PC-3 (cell line): ENCODE results near the gene CAB39L. TPM values are rescaled to one million over a fixed set of nuclear protein-coding genes. Genes with fewer than 3 reads are reported as not detected.

Experiments
- ATAC-seq: fragments of 200-7000 bp; cut with Tn5 transposase; 2 replicates; pipeline ENCODE4 v1.9.1; 2020; ENCODE audit warnings: mild to moderate bottlenecking, moderate library complexity
- BruUV-seq: library from RNA; stranded (reverse); fragments of 400-500 nt; replicated peaks from 2 replicates; lab custom pipeline; 2021; lab: Mats Ljungman, UMichigan
- CTCF ChIA-PET: fragments of 300-600 bp; sonication (Branson Sonifier 250); formaldehyde crosslinking; loops from one replicate; lab custom pipeline; 2022; ENCODE audit warnings: antibody characterized with exemption; lab: Charles Lee
- POLR2A ChIA-PET: fragments of 300-600 bp; sonication (Branson Sonifier 250); formaldehyde crosslinking; loops from one replicate; lab custom pipeline; 2022; ENCODE audit warnings: antibody characterized with exemption; ENCODE audit not compliant: unreplicated experiment; lab: Charles Lee
- DNase-seq: peaks from one replicate; pipeline ENCODE4 v3.0.0-alpha.2; 2015
- H2AFZ ChIP-seq: fragments of 300-600 bp; sonication (generic); 2 replicates; pipeline ENCODE4 v1.6.0; 2016; ENCODE audit warnings: antibody characterized with exemption, low read length
- H3F3A ChIP-seq: fragments of 300-600 bp; sonication (generic); one replicate; pipeline ENCODE4 v1.6.0; 2017; ENCODE audit warnings: antibody characterized with exemption, low read length, control low read depth, mild to moderate bottlenecking; ENCODE audit not compliant: unreplicated experiment
- H3K27ac ChIP-seq: fragments of 300-600 bp; sonication (generic); 2 replicates; pipeline ENCODE4 v1.5.1; 2016; ENCODE audit warnings: mild to moderate bottlenecking, low read length
- H3K27me3 ChIP-seq: fragments of 300-600 bp; sonication (generic); 2 replicates; pipeline ENCODE4 v1.6.1; 2016; ENCODE audit warnings: low read length, mixed read lengths
- H3K36me3 ChIP-seq: fragments of 300-600 bp; sonication (generic); 2 replicates; pipeline ENCODE4 v1.6.1; 2016; ENCODE audit warnings: low read depth, mixed run types, low read length, mixed read lengths
- H3K4me1 ChIP-seq: fragments of 300-600 bp; sonication (generic); 2 replicates; pipeline ENCODE4 v1.5.1; 2016; ENCODE audit warnings: low read length; ENCODE audit not compliant: insufficient read depth
- H3K4me2 ChIP-seq: fragments of 300-600 bp; sonication (generic); 2 replicates; pipeline ENCODE4 v1.6.0; 2016; ENCODE audit warnings: low read length
- H3K4me3 ChIP-seq: fragments of 300-600 bp; sonication (generic); 2 replicates; pipeline ENCODE4 v1.5.1; 2016; ENCODE audit warnings: mild to moderate bottlenecking, low read length, mixed read lengths
- H3K79me2 ChIP-seq: fragments of 300-600 bp; sonication (generic); 2 replicates; pipeline ENCODE4 v1.6.1; 2017; ENCODE audit warnings: low read length, mixed read lengths
- H3K9ac ChIP-seq: fragments of 300-600 bp; sonication (generic); 2 replicates; pipeline ENCODE4 v1.6.0; 2016; ENCODE audit warnings: mild to moderate bottlenecking, low read length
- H3K9me2 ChIP-seq: fragments of 300-600 bp; sonication (generic); replicated peaks from 2 replicates; pipeline ENCODE4 v1.6.1; 2016; ENCODE audit warnings: mixed run types, low read length, mixed read lengths
- H3K9me3 ChIP-seq: fragments of 300-600 bp; sonication (generic); 2 replicates; pipeline ENCODE4 v1.6.1; 2016; ENCODE audit warnings: low read length, mixed read lengths
- H4K20me1 ChIP-seq: fragments of 300-600 bp; sonication (generic); 2 replicates; pipeline ENCODE4 v1.6.1; 2016; ENCODE audit warnings: low read length, mixed read lengths
- EZH2 ChIP-seq: fragments of 300-600 bp; sonication (generic); IDR thresholded peaks from one replicate; pipeline ENCODE4 v1.6.1; 2017; ENCODE audit warnings: antibody characterized with exemption, mild to moderate bottlenecking, low read length; ENCODE audit not compliant: unreplicated experiment
- EZH2phosphoT487 ChIP-seq: fragments of 300-600 bp; sonication (generic); IDR thresholded peaks from 2 replicates; pipeline ENCODE4 v1.6.1; 2018; ENCODE audit warnings: mild to moderate bottlenecking, antibody characterized with exemption, low read length, borderline replicate concordance
- intact Hi-C: fragments of 100-400 bp; cut with micrococcal nuclease; formaldehyde crosslinking; loops from 2 replicates; pipeline ENCODE4 v1.9.0; 2023
- total RNA-seq: library from RNA; depleted of rRNA; stranded (reverse); fragments of >200 nt; gene quantifications from 2 replicates; pipeline ENCODE4 v1.2.3, GENCODE V29; 2014
- TF ChIP-seq, protein P1 (sequence below): fragments of 300-600 bp; sonication (generic); conservative IDR thresholded peaks from 2 replicates; pipeline ENCODE4 v1.5.1; 2017; ENCODE audit warnings: antibody characterized with exemption, low read depth, mild to moderate bottlenecking, low read length

CAB39L gene
- total RNA-seq, 1 experiment from 2014 or later: 1.8 TPM

GRCh38 chr13:49304356-49304755, 139.5 kb downstream of the CAB39L start:
- H3K4me3 ChIP-seq: no peak overlapping the region
- no peak overlapping the region for H3K27ac ChIP-seq
- TF ChIP-seq, protein P1, sequence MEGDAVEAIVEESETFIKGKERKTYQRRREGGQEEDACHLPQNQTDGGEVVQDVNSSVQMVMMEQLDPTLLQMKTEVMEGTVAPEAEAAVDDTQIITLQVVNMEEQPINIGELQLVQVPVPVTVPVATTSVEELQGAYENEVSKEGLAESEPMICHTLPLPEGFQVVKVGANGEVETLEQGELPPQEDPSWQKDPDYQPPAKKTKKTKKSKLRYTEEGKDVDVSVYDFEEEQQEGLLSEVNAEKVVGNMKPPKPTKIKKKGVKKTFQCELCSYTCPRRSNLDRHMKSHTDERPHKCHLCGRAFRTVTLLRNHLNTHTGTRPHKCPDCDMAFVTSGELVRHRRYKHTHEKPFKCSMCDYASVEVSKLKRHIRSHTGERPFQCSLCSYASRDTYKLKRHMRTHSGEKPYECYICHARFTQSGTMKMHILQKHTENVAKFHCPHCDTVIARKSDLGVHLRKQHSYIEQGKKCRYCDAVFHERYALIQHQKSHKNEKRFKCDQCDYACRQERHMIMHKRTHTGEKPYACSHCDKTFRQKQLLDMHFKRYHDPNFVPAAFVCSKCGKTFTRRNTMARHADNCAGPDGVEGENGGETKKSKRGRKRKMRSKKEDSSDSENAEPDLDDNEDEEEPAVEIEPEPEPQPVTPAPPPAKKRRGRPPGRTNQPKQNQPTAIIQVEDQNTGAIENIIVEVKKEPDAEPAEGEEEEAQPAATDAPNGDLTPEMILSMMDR: no peak
- no peak for TF ChIP-seq EZH2
- TF ChIP-seq EZH2phosphoT487: no peak
- no peaks in the 10 kb centered on the region for H3K27me3 ChIP-seq
- ATAC-seq (no peak), DNase-seq (no peak)
- no peaks in the 10 kb centered on the region for H3K36me3 ChIP-seq
- no TSS peak for BruUV-seq
- no peaks in the 10 kb centered on the region for H3K9me2 ChIP-seq
- H3K9me3 ChIP-seq: no peaks in the 10 kb centered on the region
- H3F3A ChIP-seq: no peaks in the 10 kb centered on the region
- no peaks in the 10 kb centered on the region for H3K79me2 ChIP-seq
- peaks cover 6% of the 10 kb centered on the region; the same call in 1 of the 2 replicates for H3K4me1 ChIP-seq
- no peak overlapping the region for H3K4me2 ChIP-seq
- H4K20me1 ChIP-seq: no peaks in the 10 kb centered on the region
- no peak overlapping the region for H3K9ac ChIP-seq
- intact Hi-C loops: no loop called here
- ChIA-PET CTCF (no interaction called here), POLR2A (no interaction called here)
- H2AFZ ChIP-seq: no peak overlapping the region

- CTCF ChIA-PET: no interaction called here
Observed at GRCh38 chr13:49303533-49304252, 140.2 kb downstream of the CAB39L start.

More at GRCh38 chr13:49303533-49304252, 140.2 kb downstream of the CAB39L start:
- H3K9me3 ChIP-seq: no peaks in the 10 kb centered on the region
- intact Hi-C loops: no loop called here
- no peak overlapping the region for H3K4me2 ChIP-seq
- no peak overlapping the region for H3K9ac ChIP-seq
- H3K27me3 ChIP-seq: no peaks in the 10 kb centered on the region
- BruUV-seq: no TSS peak
- H3K4me3 ChIP-seq: no peak overlapping the region
- no peaks in the 10 kb centered on the region for H3F3A ChIP-seq
- DNase-seq: no peak
- H3K36me3 ChIP-seq: no peaks in the 10 kb centered on the region
- no peaks in the 10 kb centered on the region for H4K20me1 ChIP-seq
- peaks cover 6% of the 10 kb centered on the region; the same call in 1 of the 2 replicates for H3K4me1 ChIP-seq
- TF ChIP-seq, protein P1: no peak
- TF ChIP-seq EZH2phosphoT487 (no peak), EZH2 (no peak)
- no peak overlapping the region for H3K27ac ChIP-seq
- H2AFZ ChIP-seq: no peak overlapping the region
- no peaks in the 10 kb centered on the region for H3K9me2 ChIP-seq
- peak; percentile 48 for ATAC-seq
- H3K79me2 ChIP-seq: no peaks in the 10 kb centered on the region
- POLR2A ChIA-PET: no interaction called here
